A673 (cell line): ENCODE measurements around the gene HBG2.

Experiments
- EZH2 ChIP-seq: fragments of 200-600 bp; sonication (generic); IDR thresholded peaks from 2 replicates; pipeline ENCODE4 v1.6.1; 2017; ENCODE audit warnings: borderline replicate concordance, low read depth, mild to moderate bottlenecking, mixed read lengths, antibody characterized with exemption, low read length; ENCODE audit not compliant: poor library complexity, severe bottlenecking
- TF ChIP-seq, protein P1 (sequence below): fragments of 300-800, 200-600 bp; sonication (generic); conservative IDR thresholded peaks from 2 replicates; pipeline ENCODE4 v1.5.1; 2017; ENCODE audit warnings: low read depth, mild to moderate bottlenecking, antibody characterized with exemption, low read length, moderate library complexity, mixed read lengths

DNA sequence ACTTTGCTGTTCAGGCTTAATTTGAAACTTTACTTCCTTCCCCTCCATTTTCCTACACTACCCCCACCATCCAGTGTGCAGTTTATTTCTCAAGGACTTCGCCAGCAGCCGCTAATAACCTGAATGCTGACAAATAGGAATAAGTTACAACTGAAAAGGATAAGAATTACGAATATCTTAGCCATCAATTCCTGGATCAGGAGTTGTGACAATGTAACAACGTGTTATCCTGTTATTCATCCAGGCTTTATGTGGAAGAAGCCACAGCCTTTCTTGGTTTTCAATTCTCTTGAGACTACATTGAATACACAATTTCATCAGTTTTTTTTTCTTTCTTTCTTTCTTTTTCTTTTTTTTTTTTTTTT is 10.8 kb downstream of the HBG2 start:
- TF ChIP-seq, protein P1, sequence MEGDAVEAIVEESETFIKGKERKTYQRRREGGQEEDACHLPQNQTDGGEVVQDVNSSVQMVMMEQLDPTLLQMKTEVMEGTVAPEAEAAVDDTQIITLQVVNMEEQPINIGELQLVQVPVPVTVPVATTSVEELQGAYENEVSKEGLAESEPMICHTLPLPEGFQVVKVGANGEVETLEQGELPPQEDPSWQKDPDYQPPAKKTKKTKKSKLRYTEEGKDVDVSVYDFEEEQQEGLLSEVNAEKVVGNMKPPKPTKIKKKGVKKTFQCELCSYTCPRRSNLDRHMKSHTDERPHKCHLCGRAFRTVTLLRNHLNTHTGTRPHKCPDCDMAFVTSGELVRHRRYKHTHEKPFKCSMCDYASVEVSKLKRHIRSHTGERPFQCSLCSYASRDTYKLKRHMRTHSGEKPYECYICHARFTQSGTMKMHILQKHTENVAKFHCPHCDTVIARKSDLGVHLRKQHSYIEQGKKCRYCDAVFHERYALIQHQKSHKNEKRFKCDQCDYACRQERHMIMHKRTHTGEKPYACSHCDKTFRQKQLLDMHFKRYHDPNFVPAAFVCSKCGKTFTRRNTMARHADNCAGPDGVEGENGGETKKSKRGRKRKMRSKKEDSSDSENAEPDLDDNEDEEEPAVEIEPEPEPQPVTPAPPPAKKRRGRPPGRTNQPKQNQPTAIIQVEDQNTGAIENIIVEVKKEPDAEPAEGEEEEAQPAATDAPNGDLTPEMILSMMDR, result no peak
- no peak for TF ChIP-seq EZH2
